Erythroblast (primary cell): Measurements from ENCODE around the gene CFTR.

Experiments
- GATA1 ChIP-seq: IDR thresholded peaks from 2 replicates; pipeline ENCODE4 v1.6.1; 2011; ENCODE audit warnings: low read depth, mild to moderate bottlenecking, control low read depth, low read length, moderate library complexity
- POLR2A ChIP-seq: IDR thresholded peaks from 2 replicates; pipeline ENCODE4 v1.6.1; 2011; ENCODE audit warnings: mild to moderate bottlenecking, low read length

DNA sequence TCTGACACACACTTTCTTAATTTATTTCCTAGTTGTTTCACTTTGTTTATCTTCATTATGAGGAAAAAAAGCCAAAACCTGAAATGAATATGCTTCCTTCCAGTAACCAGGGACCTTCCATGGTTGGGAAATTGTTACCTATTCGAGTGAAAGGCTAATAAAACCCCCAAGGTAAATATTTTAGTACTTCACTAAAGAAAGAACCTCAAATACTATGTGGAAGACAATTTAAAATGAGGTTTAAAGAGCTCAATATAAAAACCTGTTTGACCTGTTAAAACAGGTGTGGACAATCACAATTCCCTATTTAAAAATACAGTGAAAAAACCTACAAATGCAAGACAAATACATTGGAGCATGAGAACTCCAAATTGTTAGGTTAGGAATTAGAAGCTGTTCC is 192.6 kb downstream of the CFTR start:
- TF ChIP-seq POLR2A (no peak), GATA1 (no peak)
